ENCODE data around the gene PPOX.

- no peak for TF ChIP-seq REST (IDR thresholded peaks at IDR 0.05; ENCODE audit: low read depth, low read length)
- TF ChIP-seq CTCF (IDR thresholded peaks at IDR 0.05): no peak
- no peak for TF ChIP-seq CHD2 (IDR thresholded peaks at IDR 0.05; ENCODE audit: low read length, partially characterized antibody)
- no peak for TF ChIP-seq MAX (IDR thresholded peaks at IDR 0.05; ENCODE audit: low read depth)
- no peak for TF ChIP-seq EZH2phosphoT487 (IDR thresholded peaks at IDR 0.05; ENCODE audit: borderline replicate concordance, low read depth)
- no peak for TF ChIP-seq EP300 (IDR thresholded peaks at IDR 0.05; ENCODE audit: borderline replicate concordance in 1 of 2, low read depth in 1 of 2, low read length in 1 of 2)
- no peak for TF ChIP-seq TAF1 (IDR thresholded peaks at IDR 0.05; ENCODE audit: borderline replicate concordance, low read depth, low read length)
- no peak for TF ChIP-seq TEAD4 (IDR thresholded peaks at IDR 0.05; ENCODE audit: borderline replicate concordance, insufficient read depth)
- TF ChIP-seq TCF12 (IDR thresholded peaks at IDR 0.05): no peak
- TF ChIP-seq FOXM1 (IDR thresholded peaks at IDR 0.05; ENCODE audit: low read depth): no peak
- TF ChIP-seq JUND (IDR thresholded peaks at IDR 0.05): no peak
Observed at GRCh38 chr1:161207173-161207572, 40.9 kb downstream of the PPOX start.
